Measurements from ENCODE around the gene ATXN2L. TPM values are rescaled to one million over a fixed set of nuclear protein-coding genes. Genes with fewer than 3 reads are reported as not detected.
A peak's percentile ranks its signal among the peaks of the same experiment; 100 is the strongest.

The ATXN2L gene
- total RNA-seq, 1 experiment from 2014 or later, result 270 TPM

DNA sequence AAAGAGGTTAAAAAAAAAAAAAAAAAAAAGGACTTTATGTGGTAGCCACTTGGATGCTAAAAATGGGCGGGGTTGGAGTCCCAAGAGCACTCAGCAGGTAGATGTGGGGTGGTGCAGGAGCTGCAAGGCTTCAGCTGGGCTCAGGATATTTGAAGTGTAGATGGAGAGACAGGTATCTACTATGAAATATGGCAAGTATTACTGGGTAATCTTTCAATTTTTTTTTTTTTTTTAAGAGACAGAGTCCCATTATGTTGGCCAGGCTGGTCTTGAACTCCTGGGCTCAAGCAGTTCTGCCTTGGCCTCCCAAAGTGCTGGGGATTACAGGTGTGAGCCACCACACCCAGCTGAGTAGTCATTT lies 15.7 kb downstream of the ATXN2L start:
- POLR2A ChIA-PET, result interaction anchor here (0.6 to 0.7 kb wide), 2 partner anchors 10 to 94 kb away, joined by 6 to 9 read pairs; no protein-coding TSS in a partner anchor
- H3K4me3 ChIP-seq (ENCODE audit: low read depth in 2 of 2, low read length in 2 of 2), result no peak overlapping the region
- intact Hi-C loops (cut with micrococcal nuclease; ENCODE audit: unreplicated experiment) (no loop called here), in situ Hi-C loops (cut with HindIII; ENCODE audit: low pct_unique_long_range_greater_than_20kb, low sequenced_read_pairs) (no loop called here)
- H3K27me3 ChIP-seq (ENCODE audit: control insufficient read depth, insufficient read depth, low read length), result no peaks in the 10 kb centered on the region
- peaks cover 12% of the 10 kb centered on the region for H3K36me3 ChIP-seq (ENCODE audit: control insufficient read depth, insufficient read depth, low read length)
- H3K4me1 ChIP-seq (ENCODE audit: control insufficient read depth, insufficient read depth, low read length), result no peaks in the 10 kb centered on the region
- CTCF ChIA-PET, result no interaction called here
- H3K27ac ChIP-seq (ENCODE audit: low read length), result no peak overlapping the region
- TF ChIP-seq CTCF (IDR thresholded peaks at IDR 0.05) (no peak), REST (IDR thresholded peaks at IDR 0.05; ENCODE audit: insufficient read depth in 1 of 2, low read depth in 2 of 2, low read length in 1 of 2) (no peak), SIN3A (IDR thresholded peaks at IDR 0.05; ENCODE audit: borderline replicate concordance, insufficient read depth, low read depth, low read length) (no peak), POLR2AphosphoS5 (IDR thresholded peaks at IDR 0.05; ENCODE audit: low read depth, low read length) (peak; percentile 44; the same call in 1 of the 2 replicates), TCF7L2 (IDR thresholded peaks at IDR 0.05; ENCODE audit: low read depth, low read length) (no peak)
- no peak for DNase-seq (ENCODE audit: low read depth, low spot score)
- no peaks in the 10 kb centered on the region for H3K9me3 ChIP-seq (ENCODE audit: control insufficient read depth, insufficient read depth, low read depth, low read length)
- BruUV-seq (replicated peaks), result no TSS peak
- ATAC-seq, result no peak

- ATAC-seq, result no peak
- ChIA-PET POLR2A (interaction anchor here (0.6 to 0.7 kb wide), 2 partner anchors 11 to 93 kb away, joined by 6 to 9 read pairs; no protein-coding TSS in a partner anchor), CTCF (no interaction called here)
- no peak for TF ChIP-seq SIN3A (IDR thresholded peaks at IDR 0.05; ENCODE audit: borderline replicate concordance, insufficient read depth, low read depth, low read length)
- TF ChIP-seq CTCF (IDR thresholded peaks at IDR 0.05), result no peak
- TF ChIP-seq POLR2AphosphoS5 (IDR thresholded peaks at IDR 0.05; ENCODE audit: low read depth, low read length), result no peak
- TF ChIP-seq REST (IDR thresholded peaks at IDR 0.05; ENCODE audit: insufficient read depth in 1 of 2, low read depth in 2 of 2, low read length in 1 of 2), result no peak
- no peak for TF ChIP-seq TCF7L2 (IDR thresholded peaks at IDR 0.05; ENCODE audit: low read depth, low read length)
- BruUV-seq (replicated peaks), result no TSS peak
- Histone ChIP-seq H3K9me3 (ENCODE audit: control insufficient read depth, insufficient read depth, low read depth, low read length) (no peaks in the 10 kb centered on the region), H3K4me1 (ENCODE audit: control insufficient read depth, insufficient read depth, low read length) (no peaks in the 10 kb centered on the region), H3K27ac (ENCODE audit: low read length) (no peak overlapping the region), H3K36me3 (ENCODE audit: control insufficient read depth, insufficient read depth, low read length) (peaks cover 8% of the 10 kb centered on the region), H3K27me3 (ENCODE audit: control insufficient read depth, insufficient read depth, low read length) (no peaks in the 10 kb centered on the region), H3K4me3 (ENCODE audit: low read depth in 2 of 2, low read length in 2 of 2) (no peak overlapping the region)
- intact Hi-C loops (cut with micrococcal nuclease; ENCODE audit: unreplicated experiment) (no loop called here), in situ Hi-C loops (cut with HindIII; ENCODE audit: low pct_unique_long_range_greater_than_20kb, low sequenced_read_pairs) (no loop called here)
- no peak for DNase-seq (ENCODE audit: low read depth, low spot score)
Measured at GRCh38 chr16:28839004-28839639, 16.3 kb downstream of the ATXN2L start.

Data from Panc1 (cell line).